Heart left ventricle (tissue), 16 donors: Measurements from ENCODE around the gene CPN1. TPM values are rescaled to one million over a fixed set of nuclear protein-coding genes. Genes with fewer than 3 reads are reported as not detected.

Source experiments
- ATAC-seq, 4 donors: fragments of 200-7000 bp; cut with Tn5 transposase; one replicate each; pipeline ENCODE4 v1.9.1; 2020 to 2022; ENCODE audit warnings: moderate library complexity in 4 of 4, mild to moderate bottlenecking in 3 of 4, moderate number of reproducible peaks in 1 of 4
- DNase-seq, 5 donors: peaks; one replicate each; pipeline ENCODE4 v3.0.0-alpha.2; 2020
- H3K27ac ChIP-seq, 12 donors: fragments of 200-600 bp; sonication (generic) in 4 of 12; one replicate each; pipeline versions ENCODE4 v1.5.0 to v1.8.0; 2016 to 2022; ENCODE audit warnings: mild to moderate bottlenecking in 2 of 12
- H3K27me3 ChIP-seq, 9 donors: fragments of 200-600 bp; sonication (generic) in 2 of 9; one replicate each; pipeline versions ENCODE4 v1.5.1 to v1.8.0; 2016 to 2022; ENCODE audit warnings: mild to moderate bottlenecking in 3 of 9
- H3K36me3 ChIP-seq, 9 donors: fragments of 200-600 bp; sonication (generic) in 2 of 9; one replicate each; pipeline versions ENCODE4 v1.5.0 to v1.8.0; 2018 to 2022; ENCODE audit warnings: mild to moderate bottlenecking in 2 of 9
- H3K4me1 ChIP-seq, 12 donors: fragments of 200-600 bp; sonication (generic) in 4 of 12; one replicate each; pipeline versions ENCODE4 v1.5.0 to v1.8.0; 2016 to 2022; ENCODE audit warnings: mild to moderate bottlenecking in 3 of 12
- H3K4me3 ChIP-seq, 12 donors: fragments of 200-600 bp; sonication (generic) in 4 of 12; one replicate each; pipeline versions ENCODE4 v1.5.0 to v1.8.0; 2017 to 2022; ENCODE audit warnings: mild to moderate bottlenecking in 9 of 12, moderate library complexity in 4 of 12
- H3K9me3 ChIP-seq, 12 donors: fragments of 200-600 bp; sonication (generic) in 4 of 12; one replicate each; pipeline versions ENCODE4 v1.5.0 to v1.8.0; 2016 to 2022; ENCODE audit warnings: mild to moderate bottlenecking in 1 of 12
- CTCF ChIP-seq, 12 donors: fragments of 200-600 bp; sonication (generic) in 4 of 12; IDR thresholded peaks; one replicate each; pipeline versions ENCODE4 v1.5.0 to v1.8.0; 2018 to 2022; ENCODE audit warnings: antibody characterized with exemption in 12 of 12, mild to moderate bottlenecking in 5 of 12
- POLR2A ChIP-seq, 2 donors: fragments of 450-650 bp; IDR thresholded peaks; one replicate each; pipeline ENCODE4 v1.6.1; 2017; ENCODE audit warnings: antibody characterized with exemption in 2 of 2, mild to moderate bottlenecking in 2 of 2, moderate library complexity in 2 of 2
- WGBS, 4 donors: extraction: QIAGEN DNeasy Blood & Tissue Kit in 2 of 4; methylation state at CpG; one replicate each; pipeline versions ENCODE4 v1.1.5 to v1.1.7; 2013 to 2018; 5-methylcytosine and 5-hydroxymethylcytosine counted together
- intact Hi-C, 10 donors: fragments of 100-400 bp; cut with DNase I; formaldehyde crosslinking; loops; one replicate each; pipeline versions ENCODE4 v1.11.1 to v1.14.2; 2022
- polyA plus RNA-seq, 2 donors: library from polyadenylated mRNA; stranded (reverse); fragments of 200-250 nt; gene quantifications; one replicate each; pipeline ENCODE4 v1.2.3, GENCODE V29; 2013
- total RNA-seq, 9 donors: library from RNA; depleted of rRNA in 2 of 9; stranded (reverse); fragments of >200 nt in 2 of 9; fragmentation: NEBNext Ultra II Directional in 3 of 9; extraction: Animal tissue kit (Norgen Biotek cat#: 25700) in 3 of 9; gene quantifications; one replicate each; pipeline versions ENCODE4 v1.1.0 to v1.2.4, GENCODE V29; 2016 to 2023
- donor health status: ischemic (EF 13 %, LVEDD 7.1; RV severe dilation, severe dysfunction).
- donor health status: healthy with polysubstance abuse.
- donor health status: DM: no; HTN: yes; CAD: no.
- donor health status: DM: no; HTN: no; CAD: no.
- donor health status: ischemic (EF 25% LVEDD 6.9; RV normal size, moderate dysfunction).
- donor health status: ischemic (EF 25% LVEDD 5.7; RV mildly dilated, moderate dysfunction).
- donor health status: healthy.
- donor health status: DM: yes; HTN: yes; CAD: no.
- donor health status: ischemic (EF 35%, LVEDD 5.7; RV mildly dilated, moderate dysfunction).
- donor health status: nonischemic (EF 11% LVEDD 7.7; RV severe dilation, severe dysfunction).
- donor health status: DM: yes; HTN: yes; CAD: no.
- donor health status: PGD.
- donor health status: ischemic (EF 29% LVEDD 5.4; RV normal size, mild dysfunction).
- donor health status: nonischemic (EF 23%, LVEDD 6.1; RV moderate dilation, normal function).

The CPN1 gene
- total and polyA plus RNA-seq, 11 donors: not detected

- H3K27me3 ChIP-seq: no peaks in the 10 kb centered on the region
- H3K27ac ChIP-seq: peak overlapping the region; percentile 9 to 87 (median 70)
- no peak overlapping the region for H3K4me3 ChIP-seq
- peak; percentile 78 to 93 (median 91) for ATAC-seq
- peak; percentile 54 to 81 (median 74) for DNase-seq
- no peaks in the 10 kb centered on the region for H3K36me3 ChIP-seq
- peaks cover 0 to 38% (median 23%) of the 10 kb centered on the region in 12 donors for H3K4me1 ChIP-seq
- TF ChIP-seq CTCF (IDR thresholded peaks at IDR 0.05): no peak
- TF ChIP-seq POLR2A (IDR thresholded peaks at IDR 0.05): no peak
- intact Hi-C loops: loop anchor here in 7 of 10 donors (2.0 to 10.0 kb wide), 4 partner anchors 33 to 69 kb away; partner anchors contain the start of gene DNMBP (in 3 of the 7)
- WGBS, 4 donors: 32 to 58% (median 47%) methylated on average over 3 of the region's 3 CpGs
- H3K9me3 ChIP-seq: no peaks in the 10 kb centered on the region
Measured at GRCh38 chr10:100043796-100044195, 37.9 kb downstream of the CPN1 start.

- H3K9me3 ChIP-seq: no peaks in the 10 kb centered on the region
- no peaks in the 10 kb centered on the region for H3K36me3 ChIP-seq
- DNase-seq: no peak
- peak overlapping the region; percentile 9 to 87 (median 70) for H3K27ac ChIP-seq
- peaks cover 0 to 42% (median 23%) of the 10 kb centered on the region in 12 donors for H3K4me1 ChIP-seq
- intact Hi-C loops: loop anchor here in 6 of 10 donors (5.0 to 10.0 kb wide), 2 partner anchors 36 to 69 kb away; partner anchors contain the start of gene DNMBP (in 2 of the 6)
- 82 to 94% (median 87%) methylated on average over 2 of the region's 2 CpGs for WGBS, 4 donors
- H3K4me3 ChIP-seq: no peak overlapping the region
- TF ChIP-seq CTCF (IDR thresholded peaks at IDR 0.05) (no peak), POLR2A (IDR thresholded peaks at IDR 0.05) (no peak)
- no peaks in the 10 kb centered on the region for H3K27me3 ChIP-seq
- no peak for ATAC-seq
Measured at GRCh38 chr10:100043344-100043743, 38.3 kb downstream of the CPN1 start.

GRCh38 chr10:100041306-100042002, 40.2 kb downstream of the CPN1 start:
- intact Hi-C loops: loop anchor here in 6 of 10 donors (5.0 to 10.0 kb wide), 2 partner anchors 34 to 67 kb away; partner anchors contain the start of gene DNMBP (in 2 of the 6)
- no peak overlapping the region for H3K4me3 ChIP-seq
- DNase-seq (peak in 1 of 5 donors; percentile 27), ATAC-seq (no peak)
- H3K9me3 ChIP-seq: no peaks in the 10 kb centered on the region
- no peaks in the 10 kb centered on the region for H3K27me3 ChIP-seq
- H3K36me3 ChIP-seq: no peaks in the 10 kb centered on the region
- 67 to 75% (median 72%) methylated on average over 2 of the region's 2 CpGs for WGBS, 4 donors
- no peak overlapping the region for H3K27ac ChIP-seq
- H3K4me1 ChIP-seq: peaks cover 0 to 46% (median 26%) of the 10 kb centered on the region in 12 donors
- TF ChIP-seq POLR2A (IDR thresholded peaks at IDR 0.05) (no peak), CTCF (IDR thresholded peaks at IDR 0.05) (no peak)

- intact Hi-C loops: no loop called here
- DNase-seq (peak in 4 of 5 donors; percentile 28 to 40 (median 34)), ATAC-seq (peak; percentile 42 to 91 (median 74))
- WGBS, 4 donors: 17 to 45% (median 30%) methylated on average over 1 of the region's 1 CpG
- Histone ChIP-seq H3K9me3 (no peaks in the 10 kb centered on the region), H3K4me3 (no peak overlapping the region), H3K4me1 (peaks cover 0 to 19% (median 4%) of the 10 kb centered on the region in 12 donors), H3K27ac (peak overlapping the region in 9 of 12 donors; percentile 35 to 69 (median 54)), H3K36me3 (no peaks in the 10 kb centered on the region), H3K27me3 (no peaks in the 10 kb centered on the region)
- TF ChIP-seq POLR2A (IDR thresholded peaks at IDR 0.05): no peak
- TF ChIP-seq CTCF (IDR thresholded peaks at IDR 0.05): no peak
Measured at GRCh38 chr10:100038561-100039071, 43.1 kb downstream of the CPN1 start.
